HG02884 (cell line): Measurements from ENCODE around the gene FBXO24.

Source experiments
- ATAC-seq: cut with Tn5 transposase; IDR thresholded peaks from one replicate; pipeline ENCODE4 v1.9.1; 2021; ENCODE audit warnings: mild to moderate bottlenecking, moderate library complexity; ENCODE audit not compliant: unreplicated experiment

FBXO24 gene

GRCh38 chr7:100614308-100614861 lies 28.3 kb downstream of the FBXO24 start:
- ATAC-seq = no peak

DNA sequence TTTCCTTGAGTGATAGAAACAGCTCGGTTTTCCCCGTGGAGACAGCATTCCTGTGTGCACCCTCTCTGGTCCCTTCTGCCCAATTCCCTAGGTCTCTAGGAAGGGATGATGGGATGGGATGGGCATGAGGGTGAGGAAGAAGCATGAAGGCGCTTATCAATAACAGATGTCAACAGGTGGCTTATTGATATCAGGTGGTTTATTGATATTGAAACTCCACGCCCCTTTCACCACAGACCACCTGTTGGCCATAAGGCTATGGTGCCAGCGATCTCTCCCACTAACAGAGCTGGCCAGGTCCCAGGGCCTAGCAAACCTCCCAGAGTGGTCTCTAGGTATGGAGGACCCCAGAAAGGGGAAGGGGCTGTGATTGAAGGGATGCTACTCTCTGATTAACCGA lies 34.1 kb downstream of the FBXO24 start:
- ATAC-seq = no peak

GRCh38 chr7:100620804-100621203 lies 34.7 kb downstream of the FBXO24 start:
- no peak for ATAC-seq

DNA sequence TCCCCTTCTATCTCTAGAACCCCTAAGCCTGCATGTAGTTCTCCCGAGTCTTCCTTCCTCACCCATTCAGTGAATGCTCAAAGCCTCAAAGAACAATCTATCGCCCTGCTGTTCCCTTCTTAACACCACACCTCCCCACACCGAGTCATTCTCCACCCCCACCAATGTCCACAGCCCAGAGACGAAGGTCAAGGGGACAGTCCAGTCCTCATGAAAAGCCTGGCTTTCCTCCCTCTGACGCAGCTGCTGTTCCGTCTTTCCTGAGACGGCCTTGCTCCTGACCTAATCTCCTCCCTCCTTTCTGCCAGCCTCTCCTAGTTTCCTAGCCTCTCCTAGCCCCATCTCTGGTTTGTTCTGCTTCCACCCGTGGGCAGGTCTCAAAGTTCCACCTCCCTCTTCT lies 35.4 kb downstream of the FBXO24 start:
- ATAC-seq = no peak

GRCh38 chr7:100623951-100624824 lies 38.1 kb downstream of the FBXO24 start:
- ATAC-seq = no peak

DNA sequence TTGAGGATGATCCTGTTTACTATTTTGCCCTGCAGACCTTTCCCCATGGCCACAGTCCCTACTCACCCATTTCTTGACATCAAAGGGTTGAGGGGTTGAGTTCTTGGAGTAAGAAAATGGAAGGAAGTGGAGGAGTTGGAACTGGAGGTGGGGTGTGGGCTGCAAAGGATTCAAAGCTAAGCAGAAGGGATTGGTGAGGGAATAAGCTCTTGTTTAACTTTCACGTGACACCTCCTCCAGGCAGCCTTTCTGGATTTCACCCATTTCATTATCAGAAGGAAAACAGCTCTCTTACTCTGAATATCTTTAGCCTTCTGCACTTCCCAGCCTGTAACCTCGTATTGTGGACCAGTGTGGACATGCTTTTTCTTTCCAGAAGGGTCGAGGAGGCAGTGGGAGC lies 39.9 kb downstream of the FBXO24 start:
- ATAC-seq = no peak

- peak; percentile 59 for ATAC-seq
Measured at GRCh38 chr7:100626530-100627237, 40.6 kb downstream of the FBXO24 start.

GRCh38 chr7:100627238-100627549 lies 41.1 kb downstream of the FBXO24 start:
- no peak for ATAC-seq

DNA sequence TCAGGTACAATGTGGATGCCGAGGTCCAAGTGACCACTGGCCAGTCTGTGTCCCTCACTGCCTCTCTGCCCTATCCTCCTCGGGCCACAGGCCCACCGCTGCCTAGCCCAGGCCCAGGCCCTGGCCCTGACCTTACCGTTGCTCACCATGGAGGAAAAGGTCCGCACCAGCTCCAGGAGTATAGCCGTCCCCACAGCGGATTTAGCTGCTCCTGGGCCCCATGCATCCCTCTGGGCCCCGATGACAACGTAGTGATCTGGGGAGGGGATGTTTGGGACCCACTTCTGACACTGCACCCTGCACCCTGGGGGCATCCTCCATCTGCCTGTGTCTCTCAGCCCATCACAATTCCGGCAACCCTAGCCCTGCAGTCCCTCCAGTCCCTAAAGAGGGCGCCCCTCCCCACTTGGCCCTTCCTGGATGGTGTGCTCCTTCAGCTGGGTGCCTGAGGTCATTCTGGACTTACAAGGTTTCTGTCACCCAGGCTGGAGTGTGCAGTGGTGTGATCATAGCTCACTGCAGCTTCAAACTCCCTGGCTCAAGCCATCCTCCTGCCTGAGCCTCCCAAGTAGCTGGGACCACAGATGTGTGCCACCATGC lies 43.1 kb downstream of the FBXO24 start:
- no peak for ATAC-seq

DNA sequence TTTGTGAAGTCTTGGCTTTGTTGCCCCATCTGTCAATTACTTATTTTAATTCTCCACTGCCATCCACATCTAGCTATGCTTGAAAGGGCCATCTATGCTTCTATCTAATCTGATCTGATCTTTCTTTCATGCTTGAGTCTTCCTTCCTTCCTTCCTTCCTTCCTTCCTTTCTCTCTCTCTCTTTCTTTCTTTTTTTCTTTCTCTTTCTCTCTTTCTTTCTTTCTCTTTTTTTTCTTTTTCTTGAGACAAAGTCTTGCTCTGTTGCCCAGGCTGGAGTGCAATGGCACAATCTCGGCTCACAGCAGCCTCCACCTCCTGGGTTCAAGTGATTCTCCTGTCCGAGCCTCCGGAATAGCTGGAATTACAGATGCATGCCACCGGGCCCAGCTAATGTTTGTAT lies 43.9 kb downstream of the FBXO24 start:
- no peak for ATAC-seq

- ATAC-seq = no peak
Measured at GRCh38 chr7:100632951-100633717, 47.0 kb downstream of the FBXO24 start.

- ATAC-seq = no peak
Measured at GRCh38 chr7:100639995-100640516, 53.9 kb downstream of the FBXO24 start.

DNA sequence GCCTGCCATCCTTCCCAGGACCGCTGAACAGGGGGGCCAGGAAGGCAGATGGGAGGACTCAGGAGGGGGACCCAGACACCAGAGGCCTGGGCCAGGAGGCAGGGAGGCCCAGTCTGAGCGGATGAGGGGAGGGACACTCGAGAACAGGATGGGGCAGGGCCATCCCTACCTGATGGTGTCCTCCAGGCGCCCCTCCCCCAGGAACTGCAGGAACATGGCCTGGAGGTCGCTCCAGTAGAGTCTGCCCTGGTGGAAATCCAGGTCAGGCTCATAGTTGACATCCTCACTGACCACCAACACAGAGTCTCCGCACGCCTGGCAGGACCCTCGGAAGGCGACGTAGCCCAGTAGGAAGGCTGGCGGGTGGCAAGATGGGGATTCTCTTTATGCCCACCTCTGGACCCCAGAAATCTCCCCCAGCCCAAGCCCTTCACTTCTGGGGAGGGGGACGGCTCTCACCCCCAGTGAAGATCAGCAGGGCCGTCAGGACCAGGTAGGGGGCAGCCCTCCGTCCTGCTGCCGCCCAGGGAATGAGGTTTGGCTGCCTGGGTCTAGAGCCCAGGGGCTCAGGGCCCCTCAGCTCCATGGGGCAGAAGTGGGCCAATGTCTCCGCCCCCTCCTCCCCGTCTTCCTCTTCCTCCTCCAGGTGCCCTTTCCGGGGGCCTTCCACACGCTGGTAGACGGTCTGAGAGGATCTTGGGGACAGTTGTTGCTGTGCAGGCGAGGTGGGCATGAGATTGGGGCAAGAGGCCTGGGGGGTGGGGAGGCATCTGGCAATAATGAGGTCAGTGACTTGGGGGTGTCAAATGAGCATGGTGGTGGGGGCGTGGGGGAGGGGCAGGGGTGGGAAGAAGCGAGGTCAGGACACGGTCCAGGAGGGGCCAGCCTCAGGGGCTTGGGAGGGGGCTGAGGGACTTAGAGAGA lies 54.7 kb downstream of the FBXO24 start:
- no peak for ATAC-seq

- ATAC-seq = no peak
Measured at GRCh38 chr7:100641463-100641859, 55.3 kb downstream of the FBXO24 start, which contains the start of gene TFR2. Gene TFR2, minus strand, starts transcription at chr7:100641552. Its CDS starts 43 bp downstream, at chr7:100641509.

GRCh38 chr7:100641860-100642533 lies 55.9 kb downstream of the FBXO24 start:
- no peak for ATAC-seq

- no peak for ATAC-seq
Measured at GRCh38 chr7:100642534-100642907, 56.4 kb downstream of the FBXO24 start.

DNA sequence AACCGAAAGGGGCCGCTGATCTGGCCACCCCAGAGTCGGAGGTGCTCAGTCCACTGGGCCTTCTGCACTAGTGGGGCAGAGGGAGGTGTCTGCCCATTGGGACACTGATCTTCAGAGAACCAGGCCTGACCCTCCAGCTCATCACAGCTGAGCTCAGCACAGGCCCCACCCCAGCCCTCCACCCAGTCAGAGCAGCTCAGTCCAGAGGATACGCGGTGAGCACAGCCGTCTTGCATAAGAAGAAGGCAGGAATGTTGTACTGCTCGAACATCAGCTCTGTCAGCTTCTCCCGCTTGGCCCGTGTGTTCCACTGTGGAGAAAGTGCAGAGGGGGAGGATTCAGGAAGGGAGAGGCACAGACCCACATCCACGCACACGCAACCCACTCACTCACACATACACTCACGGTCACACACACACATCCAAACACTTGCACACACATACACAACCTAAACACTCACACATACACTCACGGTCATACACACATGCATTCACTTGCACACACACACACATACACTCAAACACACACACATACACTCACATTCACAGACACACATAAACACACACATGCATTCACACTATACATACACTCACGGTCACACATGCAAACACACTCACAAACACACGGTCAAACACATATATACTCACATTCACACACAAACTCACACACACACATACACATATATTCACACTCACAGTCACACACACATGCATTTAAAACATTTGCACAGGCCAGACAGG lies 63.9 kb downstream of the FBXO24 start:
- ATAC-seq = no peak
